Adipocyte (in vitro differentiated cells): Measurements from ENCODE around the gene TELO2.
A peak's percentile ranks its signal among the peaks of the same experiment; 100 is the strongest.
"Not testable (repeated sequence)": the region's sequence is repeated elsewhere in the genome, so short reads cannot be mapped to it uniquely, and the experiment has no call there.

ENCODE experiments used
- DNase-seq: peaks from one replicate; pipeline ENCODE4 v3.0.0-alpha.2; 2015; ENCODE audit warnings: low read depth
- H3K27me3 ChIP-seq: replicated peaks from 2 replicates; pipeline ENCODE4 v1.7.0; 2013; ENCODE audit warnings: mild to moderate bottlenecking, low read length, moderate library complexity; ENCODE audit not compliant: control insufficient read depth, insufficient read depth
- H3K36me3 ChIP-seq: 2 replicates; pipeline ENCODE4 v1.7.0; 2013; ENCODE audit warnings: low read length, mild to moderate bottlenecking, moderate library complexity; ENCODE audit not compliant: control insufficient read depth, insufficient read depth, severe bottlenecking
- H3K4me1 ChIP-seq: 2 replicates; pipeline ENCODE4 v1.7.0; 2013; ENCODE audit warnings: mild to moderate bottlenecking, low read length, moderate library complexity; ENCODE audit not compliant: control insufficient read depth, insufficient read depth
- H3K4me3 ChIP-seq: 2 replicates; pipeline ENCODE4 v1.7.0; 2013; ENCODE audit warnings: mild to moderate bottlenecking, low read length, moderate library complexity
- H3K9ac ChIP-seq: 2 replicates; pipeline ENCODE4 v1.7.0; 2013; ENCODE audit warnings: mild to moderate bottlenecking, low read length, moderate library complexity
- H3K9me3 ChIP-seq: 2 replicates; pipeline ENCODE4 v1.7.0; 2013; ENCODE audit warnings: mild to moderate bottlenecking, low read length, moderate library complexity; ENCODE audit not compliant: control insufficient read depth

TELO2 gene

GRCh38 chr16:1470481-1471251 is 22.5 kb upstream of the TELO2 start:
- Histone ChIP-seq H3K9me3 (no peaks in the 10 kb centered on the region), H3K4me3 (no peak overlapping the region), H3K9ac (peak overlapping the region; percentile 42), H3K36me3 (no peaks in the 10 kb centered on the region), H3K27me3 (no peaks in the 10 kb centered on the region), H3K4me1 (peaks cover 41% of the 10 kb centered on the region)
- DNase-seq, result no peak

DNA sequence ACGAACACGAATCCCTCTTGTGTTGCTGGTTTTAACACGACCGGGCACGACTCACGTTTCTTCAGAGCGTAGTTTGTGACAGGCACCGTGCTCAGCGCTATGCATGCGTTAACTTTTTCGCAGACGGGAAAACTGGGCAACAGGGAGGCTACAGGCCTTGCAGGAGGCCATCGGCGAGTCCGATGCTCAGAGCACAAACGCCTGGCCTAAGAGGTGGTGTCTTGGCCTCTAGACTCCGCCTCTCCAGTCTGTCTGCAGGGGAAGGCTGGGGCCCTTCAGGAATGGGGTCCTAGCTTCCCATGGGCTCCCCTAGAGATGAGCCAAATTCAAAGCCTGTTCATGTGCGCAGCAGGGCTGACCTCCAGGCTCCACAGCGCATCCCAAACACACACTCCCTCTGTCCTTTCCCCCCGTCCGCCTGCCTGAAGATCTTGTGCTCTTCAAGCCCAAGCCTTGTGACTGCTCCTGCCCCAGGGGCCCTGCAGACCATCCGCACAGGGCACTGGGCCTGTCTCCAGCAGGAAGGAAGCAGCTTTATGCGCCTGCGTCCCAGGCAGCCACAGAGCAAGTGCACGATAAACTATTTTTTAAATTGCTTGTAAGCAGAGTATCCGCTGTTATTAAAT is 21.5 kb upstream of the TELO2 start:
- Histone ChIP-seq H3K27me3 (no peaks in the 10 kb centered on the region), H3K36me3 (no peaks in the 10 kb centered on the region), H3K9ac (no peak overlapping the region), H3K9me3 (no peaks in the 10 kb centered on the region), H3K4me3 (no peak overlapping the region), H3K4me1 (peaks cover 43% of the 10 kb centered on the region)
- no peak for DNase-seq

DNA sequence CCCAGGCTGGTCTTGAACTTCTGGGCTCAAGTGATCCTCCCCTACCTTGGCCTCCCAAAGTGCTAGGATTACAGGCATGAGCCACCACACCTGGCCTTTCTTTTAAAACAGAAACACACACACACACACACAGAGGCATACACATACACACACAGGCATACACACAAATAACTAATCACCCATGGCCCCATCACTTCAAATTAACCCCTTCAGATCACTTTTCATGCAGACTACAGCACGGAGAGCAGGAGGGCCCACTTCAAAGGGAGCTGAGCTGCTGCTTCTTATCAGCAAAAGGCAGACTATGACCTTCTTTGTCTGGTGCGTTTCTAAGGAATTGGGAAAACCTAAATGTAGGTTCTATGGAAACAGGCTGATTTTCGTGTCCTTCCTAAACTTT is 20.2 kb upstream of the TELO2 start:
- H3K9ac ChIP-seq, result no peak overlapping the region
- no peaks in the 10 kb centered on the region for H3K27me3 ChIP-seq
- H3K4me3 ChIP-seq, result no peak overlapping the region
- no peaks in the 10 kb centered on the region for H3K36me3 ChIP-seq
- H3K4me1 ChIP-seq, result peaks cover 43% of the 10 kb centered on the region
- DNase-seq, result no peak
- H3K9me3 ChIP-seq, result no peaks in the 10 kb centered on the region

DNA sequence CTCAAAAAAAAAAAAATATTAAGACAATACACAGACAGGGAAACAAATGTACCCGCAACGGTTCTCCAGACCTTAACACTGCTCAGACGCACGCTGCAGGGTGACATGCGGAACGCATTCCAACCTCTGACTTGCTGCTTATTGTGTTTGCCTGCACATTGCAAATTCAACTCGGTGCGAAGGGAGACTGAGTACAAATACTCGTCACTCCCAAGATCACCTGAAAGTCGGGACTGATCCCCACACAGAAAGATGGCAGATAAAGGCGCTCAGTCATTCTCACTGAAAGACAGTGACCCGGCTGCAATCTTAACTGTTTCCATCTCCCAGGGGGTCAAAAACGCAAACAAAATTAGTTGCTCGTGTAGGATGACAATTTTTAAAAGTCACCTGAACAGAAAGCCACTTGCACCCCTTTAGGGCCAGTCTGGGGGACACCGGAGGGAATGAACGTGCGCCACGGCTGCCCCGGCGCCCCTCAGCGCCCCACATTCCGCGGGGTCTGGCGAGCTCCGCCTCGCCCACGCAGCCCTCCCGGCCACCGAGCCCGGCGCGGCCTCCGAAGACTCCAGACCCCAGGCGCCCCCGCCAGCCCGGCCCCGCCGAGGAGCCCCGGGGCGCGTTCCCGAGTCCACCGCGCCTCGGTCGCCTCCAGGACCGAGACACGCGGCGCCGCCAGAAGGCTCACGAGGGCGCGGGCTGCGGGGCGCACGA is 18.9 kb upstream of the TELO2 start:
- Histone ChIP-seq H3K27me3 (no peaks in the 10 kb centered on the region), H3K4me1 (peaks cover 40% of the 10 kb centered on the region), H3K9ac (peak overlapping the region; percentile 95), H3K4me3 (peak overlapping the region; percentile 86), H3K9me3 (no peaks in the 10 kb centered on the region), H3K36me3 (no peaks in the 10 kb centered on the region)
- DNase-seq, result peak; percentile 54

DNA sequence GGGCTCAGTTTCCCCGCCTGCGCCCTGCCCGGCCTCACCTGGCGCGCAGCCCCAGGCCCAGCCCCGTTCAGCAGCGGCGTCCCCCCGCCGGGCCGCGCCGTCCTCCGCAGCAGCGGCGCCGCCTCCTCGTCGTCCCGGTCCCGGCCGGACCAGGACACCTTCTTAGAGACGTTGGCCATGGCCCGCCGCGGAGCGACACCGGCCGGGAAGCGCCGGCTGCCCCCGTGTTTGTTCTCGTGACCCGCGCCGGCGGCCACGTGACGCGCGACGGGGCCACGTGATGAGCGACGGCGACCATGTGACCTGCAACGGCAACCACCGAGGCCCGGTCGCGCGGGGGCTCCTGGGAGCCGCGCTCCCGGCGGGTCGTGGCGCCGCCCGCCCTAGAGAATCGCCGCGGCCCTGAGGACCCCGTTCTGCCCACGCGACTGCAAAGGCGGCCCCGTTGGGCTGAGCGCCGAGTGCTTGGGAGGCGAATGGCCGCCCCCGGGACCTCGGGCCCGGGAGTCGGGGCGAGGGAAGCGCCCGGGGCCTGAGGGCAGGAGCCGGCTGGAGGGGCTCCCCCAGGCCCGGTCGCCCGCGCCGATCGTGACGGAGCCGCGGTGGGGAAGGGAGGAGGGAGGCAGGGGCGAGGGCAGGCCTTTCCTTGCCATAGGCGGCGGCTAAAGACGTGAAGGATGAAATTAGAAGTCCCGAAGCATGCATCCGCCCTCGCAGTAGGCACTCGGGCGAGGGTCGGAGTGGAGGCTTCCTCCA is 18.2 kb upstream of the TELO2 start, which contains the start of gene CLCN7:
Gene CLCN7, minus strand, starts transcription at position 233 of the 756 bp plus-strand sequence. Its CDS starts 54 bp downstream, at position 179.
- no peaks in the 10 kb centered on the region for H3K9me3 ChIP-seq
- H3K27me3 ChIP-seq, result no peaks in the 10 kb centered on the region
- peak within 1 kb of the TSS; percentile 95 for H3K9ac ChIP-seq
- H3K36me3 ChIP-seq, result no peaks in the 10 kb centered on the region
- H3K4me1 ChIP-seq, result peaks cover 36% of the 10 kb centered on the region
- DNase-seq, result peak; percentile 93
- peak within 1 kb of the TSS; percentile 86 for H3K4me3 ChIP-seq

DNA sequence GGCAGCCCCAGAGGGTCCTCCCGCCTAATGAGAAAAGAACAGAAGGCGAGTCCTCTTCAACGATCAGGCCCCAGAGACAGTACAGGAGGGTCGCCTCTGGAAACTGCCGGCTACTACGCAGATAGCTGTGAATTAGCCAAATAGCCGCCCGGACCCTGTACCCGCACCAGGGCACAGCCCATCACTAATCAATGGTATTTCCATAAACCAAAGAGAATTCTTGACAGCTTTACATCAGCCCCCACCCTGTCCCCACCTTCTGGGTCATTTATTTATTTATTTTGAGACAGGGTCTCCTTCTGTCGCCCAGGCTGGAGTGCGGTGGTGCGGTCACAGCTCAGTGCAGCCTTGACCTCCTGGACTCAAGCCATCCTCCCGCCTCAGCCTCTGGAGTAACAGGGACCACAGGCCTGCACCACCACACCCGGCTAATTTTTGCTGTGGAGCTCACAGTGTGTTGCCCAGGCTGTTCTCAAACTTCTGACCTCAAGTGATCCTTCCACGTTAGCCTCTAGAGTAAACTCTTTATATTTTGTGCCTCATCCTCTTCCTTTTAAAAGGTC is 17.5 kb upstream of the TELO2 start:
- peak overlapping the region; percentile 95 for H3K9ac ChIP-seq
- no peaks in the 10 kb centered on the region for H3K27me3 ChIP-seq
- no peak for DNase-seq
- H3K4me3 ChIP-seq, result peak overlapping the region; percentile 86
- H3K9me3 ChIP-seq, result no peaks in the 10 kb centered on the region
- peaks cover 30% of the 10 kb centered on the region for H3K4me1 ChIP-seq
- no peaks in the 10 kb centered on the region for H3K36me3 ChIP-seq

GRCh38 chr16:1477033-1477432 is 16.1 kb upstream of the TELO2 start:
- Histone ChIP-seq H3K4me1 (peaks cover 19% of the 10 kb centered on the region), H3K9ac (no peak overlapping the region), H3K27me3 (no peaks in the 10 kb centered on the region), H3K4me3 (no peak overlapping the region), H3K9me3 (no peaks in the 10 kb centered on the region), H3K36me3 (no peaks in the 10 kb centered on the region)
- DNase-seq, result no peak

DNA sequence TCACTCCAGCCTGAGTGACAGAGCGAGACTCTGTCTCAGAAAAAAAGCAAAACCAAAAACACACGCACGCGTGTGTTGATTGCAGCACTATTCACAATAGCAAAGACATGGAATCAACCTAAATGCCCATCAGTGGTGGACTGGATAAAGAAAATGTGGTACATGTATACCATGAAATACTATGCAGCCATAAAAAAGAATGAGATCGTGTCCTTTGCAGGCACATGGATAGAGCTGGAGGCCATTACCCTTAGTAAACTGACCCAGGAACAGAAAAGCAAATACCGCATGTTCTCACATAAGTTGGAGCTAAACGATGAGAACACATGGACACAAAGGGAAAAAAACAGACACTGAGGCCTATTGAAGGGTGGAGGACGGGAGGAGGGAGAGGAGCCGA is 14.2 kb upstream of the TELO2 start:
- not testable (repeated sequence) for H3K9ac ChIP-seq, H3K36me3 ChIP-seq, H3K4me3 ChIP-seq, H3K27me3 ChIP-seq, H3K9me3 ChIP-seq, DNase-seq
- peaks cover 11% of the 10 kb centered on the region for H3K4me1 ChIP-seq

- Histone ChIP-seq H3K4me3 (no peak overlapping the region), H3K36me3 (no peaks in the 10 kb centered on the region), H3K4me1 (no peaks in the 10 kb centered on the region), H3K9ac (no peak overlapping the region), H3K27me3 (no peaks in the 10 kb centered on the region), H3K9me3 (no peaks in the 10 kb centered on the region)
- DNase-seq, result no peak
These were observed 11.0 kb upstream of the TELO2 start for GRCh38 chr16:1481906-1482835.

DNA sequence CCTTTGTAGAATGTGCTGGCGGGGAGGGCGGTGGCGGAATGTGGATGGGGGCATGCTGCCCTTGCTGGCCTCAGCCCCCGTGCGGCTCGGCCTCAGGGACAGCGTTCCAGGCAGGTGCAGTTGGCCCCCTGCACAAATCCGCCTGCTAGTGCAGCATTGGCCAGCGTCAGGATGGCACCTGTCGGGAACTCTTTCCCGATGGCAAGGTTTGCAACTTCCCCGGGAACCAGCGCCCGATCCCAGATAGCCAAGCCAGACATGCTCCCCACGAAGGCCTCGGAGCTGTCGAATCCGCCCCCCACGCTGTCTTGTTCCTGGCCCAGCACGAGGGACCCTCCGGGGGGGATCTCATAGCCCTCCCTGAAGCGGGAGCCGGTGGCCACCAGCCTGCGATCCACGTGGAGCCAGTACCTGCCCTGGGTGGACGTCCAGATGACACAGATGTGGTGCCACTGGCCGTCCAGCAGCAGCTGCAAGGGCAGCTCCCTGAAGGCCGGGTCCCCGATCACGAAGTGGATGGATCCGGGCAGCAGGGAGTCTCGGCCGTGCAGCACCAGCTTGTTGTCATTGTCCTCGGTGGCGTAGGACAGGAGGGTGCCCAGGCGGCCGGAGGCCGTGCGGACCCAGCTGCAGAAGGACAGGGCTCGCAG is 7.2 kb upstream of the TELO2 start:
- no peaks in the 10 kb centered on the region for H3K4me1 ChIP-seq
- H3K4me3 ChIP-seq, result no peak overlapping the region
- H3K27me3 ChIP-seq, result no peaks in the 10 kb centered on the region
- DNase-seq, result no peak
- no peaks in the 10 kb centered on the region for H3K36me3 ChIP-seq
- H3K9ac ChIP-seq, result no peak overlapping the region
- H3K9me3 ChIP-seq, result no peaks in the 10 kb centered on the region
